ENCODE results near the gene MAL. TPM values are rescaled to one million over a fixed set of nuclear protein-coding genes. Genes with fewer than 3 reads are reported as not detected.

Gene MAL
- total and polyA plus RNA-seq, 2 of the 8 experiments (the other 6 are each of a cell fraction or from before 2014, with no cell fraction given), result not detected

DNA sequence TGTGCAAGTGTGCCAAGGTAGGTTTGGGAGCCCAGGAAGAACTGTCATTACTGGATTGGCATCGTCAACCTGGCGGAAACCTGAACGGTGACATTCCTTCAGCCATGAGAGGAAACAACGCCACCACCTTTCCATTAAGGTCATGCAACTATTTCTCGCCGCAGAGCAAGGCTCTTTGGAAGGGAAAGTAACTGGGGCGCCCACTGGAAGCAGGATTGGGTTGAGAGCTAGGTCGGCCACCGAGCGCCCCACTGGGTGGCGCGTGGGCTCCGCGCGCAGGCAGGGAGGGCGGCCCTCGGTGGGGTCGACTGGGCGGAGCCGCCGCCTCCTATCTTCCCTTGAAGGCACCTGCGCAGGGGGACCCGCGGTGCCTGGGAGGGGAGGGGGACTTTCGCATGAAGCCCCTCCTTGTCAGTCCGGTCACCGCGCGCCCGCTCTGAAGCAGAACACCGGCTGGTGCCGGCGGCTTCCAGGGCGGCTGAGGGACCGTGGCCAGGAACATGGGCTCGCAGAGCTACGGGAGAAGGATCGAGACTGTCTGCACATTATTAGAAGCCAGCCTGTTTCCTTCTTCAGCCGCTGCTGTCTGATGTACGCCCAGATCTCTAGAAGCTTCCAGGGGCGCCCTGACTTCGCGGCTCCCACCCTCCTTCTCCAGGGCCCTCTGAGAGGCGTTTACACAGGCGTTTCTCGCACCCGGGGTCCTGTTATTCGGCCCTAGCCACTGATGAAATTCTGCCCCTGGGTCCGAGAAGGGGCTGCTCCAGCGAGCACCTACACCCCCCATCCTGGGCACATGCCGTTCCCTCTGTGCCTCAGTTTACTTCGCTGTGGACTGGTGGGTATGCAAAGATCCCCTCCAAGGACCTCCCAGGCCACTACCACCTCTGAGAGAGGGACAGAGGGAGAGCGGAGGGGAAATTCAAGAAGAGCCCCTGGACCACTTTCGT lies 27.3 kb upstream of the MAL start (continued):
- TF ChIP-seq KDM5A (IDR thresholded peaks at IDR 0.05; ENCODE audit: low read length), result no peak
- no peak for TF ChIP-seq SRF (IDR thresholded peaks at IDR 0.05; ENCODE audit: low read depth, low read length)
- TF ChIP-seq ZNF274 (IDR thresholded peaks at IDR 0.05; ENCODE audit: borderline replicate concordance, extremely low read depth, low read length), result no peak
- TF ChIP-seq, protein P1, sequence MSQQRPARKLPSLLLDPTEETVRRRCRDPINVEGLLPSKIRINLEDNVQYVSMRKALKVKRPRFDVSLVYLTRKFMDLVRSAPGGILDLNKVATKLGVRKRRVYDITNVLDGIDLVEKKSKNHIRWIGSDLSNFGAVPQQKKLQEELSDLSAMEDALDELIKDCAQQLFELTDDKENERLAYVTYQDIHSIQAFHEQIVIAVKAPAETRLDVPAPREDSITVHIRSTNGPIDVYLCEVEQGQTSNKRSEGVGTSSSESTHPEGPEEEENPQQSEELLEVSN (IDR thresholded peaks at IDR 0.05), result no peak
- TF ChIP-seq MAFK (IDR thresholded peaks at IDR 0.05; ENCODE audit: low read depth, low read length), result no peak
- TF ChIP-seq CBX5 (IDR thresholded peaks at IDR 0.05; ENCODE audit: low read depth, low read length), result no peak
- no peak for TF ChIP-seq POLR2AphosphoS5 (IDR thresholded peaks at IDR 0.05; ENCODE audit: low read depth, low read length)
- no peak for TF ChIP-seq PHF8 (conservative IDR thresholded peaks at IDR 0.05; ENCODE audit: low read depth, low read length)
- no peak for TF ChIP-seq TAF7 (optimal IDR thresholded peaks at IDR 0.05; ENCODE audit: borderline replicate concordance, low read depth, low read length)

Measured in H1 (cell line).